IMR-90 (cell line): Measurements from ENCODE around the gene ABTB2. TPM values are rescaled to one million over a fixed set of nuclear protein-coding genes. Genes with fewer than 3 reads are reported as not detected.

Experiments used
- ATAC-seq: fragments of 200-7000 bp; cut with Tn5 transposase; 2 replicates; pipeline ENCODE4 v1.9.1; 2020; ENCODE audit warnings: low read depth, mild to moderate bottlenecking, moderate library complexity
- BruUV-seq: library from RNA; stranded (reverse); fragments of 400-500 nt; replicated peaks from 2 replicates; lab custom pipeline; 2021; lab: Mats Ljungman, UMichigan
- CTCF ChIA-PET: fragments of 300-600 bp; formaldehyde crosslinking; extraction: SDS; loops from one replicate; lab custom pipeline; 2021; ENCODE audit warnings: antibody characterized with exemption; lab: Yijun Ruan, JAX
- POLR2A ChIA-PET: fragments of 300-600 bp; sonication (Branson Sonifier 250); formaldehyde crosslinking; loops from one replicate; lab custom pipeline; 2022; ENCODE audit warnings: antibody characterized with exemption; ENCODE audit not compliant: unreplicated experiment; lab: Charles Lee
- DNase-seq: peaks from one replicate; pipeline ENCODE4 v3.0.0; 2013
- H2AFZ ChIP-seq: replicated peaks from 2 replicates; pipeline ENCODE3; 2013; ENCODE audit warnings: low read length, mild to moderate bottlenecking; ENCODE audit not compliant: poor library complexity
- H2AK5ac ChIP-seq: 2 replicates; pipeline ENCODE4 v1.6.1; 2013; ENCODE audit warnings: low read depth, low read length, inconsistent platforms
- H2AK9ac ChIP-seq: replicated peaks from 2 replicates; pipeline ENCODE3; 2013; ENCODE audit warnings: mild to moderate bottlenecking, low read depth, low read length, moderate library complexity; ENCODE audit not compliant: poor library complexity
- H2BK120ac ChIP-seq: 2 replicates; pipeline ENCODE4 v1.6.1; 2013; ENCODE audit warnings: low read depth, low read length, inconsistent platforms
- H2BK15ac ChIP-seq: 3 replicates; pipeline ENCODE4 v1.6.1; 2013; ENCODE audit warnings: low read depth, low read length, inconsistent platforms
- H2BK20ac ChIP-seq: 2 replicates; pipeline ENCODE4 v1.6.1; 2013; ENCODE audit warnings: low read depth, mild to moderate bottlenecking, inconsistent platforms, low read length, moderate library complexity
- H2BK5ac ChIP-seq: 2 replicates; pipeline ENCODE4 v1.6.1; 2013; ENCODE audit warnings: mild to moderate bottlenecking, low read depth, low read length, inconsistent platforms; ENCODE audit not compliant: poor library complexity, severe bottlenecking
- H3K14ac ChIP-seq: replicated peaks from 2 replicates; pipeline ENCODE4 v1.6.1; 2013; ENCODE audit warnings: low read depth, low read length, inconsistent platforms
- H3K18ac ChIP-seq: 2 replicates; pipeline ENCODE4 v1.6.1; 2013; ENCODE audit warnings: low read depth, low read length, control low read depth
- H3K23ac ChIP-seq: 2 replicates; pipeline ENCODE4 v1.6.1; 2013; ENCODE audit warnings: low read depth, low read length, inconsistent platforms
- H3K27ac ChIP-seq: 2 replicates; pipeline ENCODE4 v1.5.1; 2013; ENCODE audit warnings: mild to moderate bottlenecking, control low read depth, low read length; ENCODE audit not compliant: insufficient read depth
- H3K27me3 ChIP-seq: 2 replicates; pipeline ENCODE4 v1.6.1; 2013; ENCODE audit warnings: low read length; ENCODE audit not compliant: control insufficient read depth, insufficient read depth
- H3K36me3 ChIP-seq: 2 replicates; pipeline ENCODE4 v1.6.1; 2013; ENCODE audit warnings: low read length, mixed read lengths; ENCODE audit not compliant: control insufficient read depth, insufficient read depth
- H3K4ac ChIP-seq: 2 replicates; pipeline ENCODE4 v1.6.1; 2013; ENCODE audit warnings: low read depth, low read length, inconsistent platforms
- H3K4me1 ChIP-seq: 2 replicates; pipeline ENCODE4 v1.6.1; 2013; ENCODE audit warnings: low read length, mixed read lengths; ENCODE audit not compliant: control insufficient read depth, insufficient read depth
- H3K4me2 ChIP-seq: 2 replicates; pipeline ENCODE4 v1.6.1; 2013; ENCODE audit warnings: low read depth, mild to moderate bottlenecking, control low read depth, low read length, moderate library complexity
- H3K4me3 ChIP-seq: 2 replicates; pipeline ENCODE4 v1.5.1; 2013; ENCODE audit warnings: low read depth, mild to moderate bottlenecking, control low read depth, low read length, moderate library complexity; ENCODE audit not compliant: insufficient read depth
- H3K56ac ChIP-seq: 2 replicates; pipeline ENCODE4 v1.6.1; 2013; ENCODE audit warnings: low read length, inconsistent platforms; ENCODE audit not compliant: insufficient read depth; ENCODE audit errors: extremely low read depth
- H3K79me1 ChIP-seq, 2 experiments: 2 replicates each; pipeline ENCODE4 v1.6.1; 2013; ENCODE audit warnings: low read length in 2 of 2, inconsistent platforms in 1 of 2, low read depth in 1 of 2
- H3K9ac ChIP-seq: 2 replicates; pipeline ENCODE4 v1.6.1; 2013; ENCODE audit warnings: low read depth, low read length, control low read depth
- H3K9me1 ChIP-seq: 2 replicates; pipeline ENCODE4 v1.6.1; 2013; ENCODE audit warnings: low read length, inconsistent platforms; ENCODE audit not compliant: insufficient read depth
- H3K9me3 ChIP-seq: 2 replicates; pipeline ENCODE4 v1.6.1; 2013; ENCODE audit warnings: low read length; ENCODE audit not compliant: control insufficient read depth, insufficient read depth
- H4K20me1 ChIP-seq: 2 replicates; pipeline ENCODE4 v1.6.1; 2013; ENCODE audit warnings: low read length, inconsistent platforms; ENCODE audit not compliant: insufficient read depth
- H4K5ac ChIP-seq: 2 replicates; pipeline ENCODE4 v1.6.1; 2013; ENCODE audit warnings: mild to moderate bottlenecking, low read depth, low read length, control low read depth
- H4K8ac ChIP-seq, 2 experiments: 2 replicates each; pipeline ENCODE4 v1.6.1; 2013; ENCODE audit warnings: low read depth in 2 of 2, low read length in 2 of 2, control low read depth in 1 of 2, inconsistent platforms in 1 of 2
- H4K91ac ChIP-seq: 2 replicates; pipeline ENCODE4 v1.6.1; 2013; ENCODE audit warnings: low read depth, low read length, inconsistent platforms; ENCODE audit not compliant: insufficient read depth
- BHLHE40 ChIP-seq: fragments of 150-350 bp; IDR thresholded peaks from 2 replicates; pipeline ENCODE4 v1.6.1; 2016; ENCODE audit warnings: mild to moderate bottlenecking, low read depth, low read length
- CHD1 ChIP-seq: IDR thresholded peaks from 2 replicates; pipeline ENCODE4 v1.6.1; 2012; ENCODE audit warnings: low read depth, low read length, improper control_type of control experiment
- CTCF ChIP-seq: conservative IDR thresholded peaks from 2 replicates; pipeline ENCODE4 v1.5.1; 2012; ENCODE audit warnings: mild to moderate bottlenecking, low read depth, low read length, improper control_type of control experiment
- ELK1 ChIP-seq: fragments of 150-350 bp; IDR thresholded peaks from 2 replicates; pipeline ENCODE4 v1.6.1; 2016; ENCODE audit warnings: low read depth, mild to moderate bottlenecking, low read length, moderate library complexity, borderline replicate concordance
- FOS ChIP-seq: fragments of 150-350 bp; IDR thresholded peaks from 2 replicates; pipeline ENCODE4 v1.6.1; 2016; ENCODE audit warnings: low read depth, low read length
- MAFK ChIP-seq: IDR thresholded peaks from 2 replicates; pipeline ENCODE4 v1.6.1; 2012; ENCODE audit warnings: low read depth, low read length, improper control_type of control experiment
- MAZ ChIP-seq: IDR thresholded peaks from 2 replicates; pipeline ENCODE4 v1.6.1; 2012; ENCODE audit warnings: low read depth, mild to moderate bottlenecking, low read length, improper control_type of control experiment, moderate library complexity, borderline replicate concordance
- MXI1 ChIP-seq: IDR thresholded peaks from 2 replicates; pipeline ENCODE4 v1.6.1; 2012; ENCODE audit warnings: low read depth, mild to moderate bottlenecking, low read length, moderate library complexity, borderline replicate concordance
- POLR2A ChIP-seq: IDR thresholded peaks from 2 replicates; pipeline ENCODE4 v1.6.1; 2012; ENCODE audit warnings: mild to moderate bottlenecking, low read depth, low read length
- RAD21 ChIP-seq: IDR thresholded peaks from 2 replicates; pipeline ENCODE4 v1.6.1; 2012; ENCODE audit warnings: low read length, improper control_type of control experiment
- RCOR1 ChIP-seq: IDR thresholded peaks from 2 replicates; pipeline ENCODE4 v1.6.1; 2012; ENCODE audit warnings: mild to moderate bottlenecking, low read length, improper control_type of control experiment; ENCODE audit not compliant: insufficient replicate concordance
- RFX5 ChIP-seq: IDR thresholded peaks from 2 replicates; pipeline ENCODE4 v1.8.0; 2012; ENCODE audit warnings: low read depth, mild to moderate bottlenecking, low read length, moderate library complexity
- SMC3 ChIP-seq: fragments of 150-350 bp; IDR thresholded peaks from 2 replicates; pipeline ENCODE4 v1.6.1; 2016; ENCODE audit warnings: low read depth, mild to moderate bottlenecking, antibody characterized with exemption, low read length, moderate library complexity
- USF2 ChIP-seq: fragments of 150-350 bp; IDR thresholded peaks from 2 replicates; pipeline ENCODE4 v1.6.1; 2017; ENCODE audit warnings: mild to moderate bottlenecking, antibody characterized with exemption, low read length, low read depth
- WGBS, 2 experiments: methylation state at CpG; one replicate each; pipeline versions ENCODE4 v1.1.5 to v1.1.7; 2013; ENCODE audit warnings: missing lambda C conversion rate in 2 of 2; ENCODE audit not compliant: insufficient read length in 1 of 2; ENCODE audit errors: extremely low coverage in 2 of 2; 5-methylcytosine and 5-hydroxymethylcytosine counted together
- dilution Hi-C: fragments of 300-500 bp; cut with HindIII; formaldehyde crosslinking; loops from one replicate; pipeline ENCODE4 v1.14.3; 2018; ENCODE audit warnings: low sequenced_read_pairs; ENCODE audit not compliant: unreplicated experiment
- in situ Hi-C: fragments of 300-500 bp; cut with MboI; formaldehyde crosslinking; loops from 3 replicates; pipeline ENCODE4 v1.14.3; 2019; ENCODE audit warnings: low sequenced_read_pairs, inconsistent platforms, mixed read lengths
- intact Hi-C: fragments of 100-400 bp; cut with micrococcal nuclease; formaldehyde crosslinking; loops from 2 replicates; pipeline ENCODE4 v1.10.0; 2022
- polyA plus RNA-seq, 3 experiments: library from polyadenylated mRNA; depleted of rRNA; stranded (reverse); fragments of >200 nt; gene quantifications; 2 replicates each; pipeline ENCODE4 v1.2.3, GENCODE V29; 2012; ENCODE audit warnings: low replicate concordance in 1 of 3
- total RNA-seq: library from RNA; depleted of rRNA; stranded (reverse); fragments of >200 nt; gene quantifications from 2 replicates; pipeline ENCODE4 v1.2.3, GENCODE V29; 2012

The ABTB2 gene
- total and polyA plus RNA-seq, 2 of the 4 experiments (the other 2 are of a cell fraction): 0.18 to 2.0 TPM

GRCh38 chr11:34238533-34238932 is 119.3 kb downstream of the ABTB2 start:
- no TSS peak for BruUV-seq
- Histone ChIP-seq H3K4ac (no peak overlapping the region), H3K23ac (no peak overlapping the region), H4K20me1 (no peaks in the 10 kb centered on the region), H3K79me1 (no peaks in the 10 kb centered on the region), H2AK5ac (no peak overlapping the region), H4K5ac (no peak overlapping the region), H3K9ac (no peak overlapping the region), H2AK9ac (no peak overlapping the region), H3K9me1 (peaks cover 4% of the 10 kb centered on the region; the same call in 1 of the 2 replicates), H3K18ac (no peak overlapping the region), H4K91ac (no peak overlapping the region), H2BK15ac (no peak overlapping the region), H3K27ac (no peak overlapping the region), H2BK20ac (no peak overlapping the region), H3K27me3 (no peaks in the 10 kb centered on the region; the same call in 1 of the 2 replicates), H3K14ac (no peak overlapping the region), H2BK5ac (no peak overlapping the region), H3K4me1 (peaks cover 9% of the 10 kb centered on the region), H3K36me3 (no peaks in the 10 kb centered on the region), H2AFZ (no peak overlapping the region), H2BK120ac (no peak overlapping the region), H3K4me2 (no peak overlapping the region), H3K9me3 (no peaks in the 10 kb centered on the region), H3K4me3 (no peak overlapping the region), H4K8ac (no peak overlapping the region), H3K56ac (no peak overlapping the region)
- ChIA-PET CTCF (interaction anchor here (0.5 kb wide), 1 partner anchor 10 kb away, joined by 4 read pairs; no protein-coding TSS in a partner anchor), POLR2A (no interaction called here)
- DNase-seq (no peak), ATAC-seq (no peak)
- in situ Hi-C loops (no loop called here), dilution Hi-C loops (no loop called here), intact Hi-C loops (no loop called here)
- no peak for TF ChIP-seq USF2
- no peak for TF ChIP-seq SMC3
- TF ChIP-seq CTCF: no peak
- TF ChIP-seq MAZ: no peak
- no peak for TF ChIP-seq RCOR1
- TF ChIP-seq RFX5: no peak
- TF ChIP-seq POLR2A: no peak
- TF ChIP-seq CHD1: no peak
- no peak for TF ChIP-seq BHLHE40
- TF ChIP-seq ELK1: no peak
- no peak for TF ChIP-seq RAD21
- no peak for TF ChIP-seq MAFK
- no peak for TF ChIP-seq MXI1
- TF ChIP-seq FOS: no peak
- 88% methylated on average over 3 of the region's 11 CpGs; no CpG with 5 or more reads in 1 of the 2 experiments for WGBS, 2 experiments
